Measurements from ENCODE around the gene PALLD. TPM values are rescaled to one million over a fixed set of nuclear protein-coding genes. Genes with fewer than 3 reads are reported as not detected.

The PALLD gene
- total RNA-seq, 2 donors from 2014 or later, result 705 to 752 TPM

- DNase-seq (ENCODE audit: low spot score) (no peak), ATAC-seq (ENCODE audit: insufficient number of reproducible peaks, low FRiP score, low read depth) (peak; percentile 48)
- Histone ChIP-seq H3K4me1 (ENCODE audit: control insufficient read depth in 1 of 2, low read depth in 2 of 2) (peaks cover 69 to 97% of the 10 kb centered on the region in 2 donors), H3K27me3 (replicated peaks; ENCODE audit: insufficient read depth) (no peaks in the 10 kb centered on the region), H3K9me3 (no peaks in the 10 kb centered on the region), H3K36me3 (peaks cover 9% of the 10 kb centered on the region), H3K27ac (peak overlapping the region; percentile 78 to 94), H3K4me3 (peak overlapping the region; percentile 6)
- TF ChIP-seq, protein P1, sequence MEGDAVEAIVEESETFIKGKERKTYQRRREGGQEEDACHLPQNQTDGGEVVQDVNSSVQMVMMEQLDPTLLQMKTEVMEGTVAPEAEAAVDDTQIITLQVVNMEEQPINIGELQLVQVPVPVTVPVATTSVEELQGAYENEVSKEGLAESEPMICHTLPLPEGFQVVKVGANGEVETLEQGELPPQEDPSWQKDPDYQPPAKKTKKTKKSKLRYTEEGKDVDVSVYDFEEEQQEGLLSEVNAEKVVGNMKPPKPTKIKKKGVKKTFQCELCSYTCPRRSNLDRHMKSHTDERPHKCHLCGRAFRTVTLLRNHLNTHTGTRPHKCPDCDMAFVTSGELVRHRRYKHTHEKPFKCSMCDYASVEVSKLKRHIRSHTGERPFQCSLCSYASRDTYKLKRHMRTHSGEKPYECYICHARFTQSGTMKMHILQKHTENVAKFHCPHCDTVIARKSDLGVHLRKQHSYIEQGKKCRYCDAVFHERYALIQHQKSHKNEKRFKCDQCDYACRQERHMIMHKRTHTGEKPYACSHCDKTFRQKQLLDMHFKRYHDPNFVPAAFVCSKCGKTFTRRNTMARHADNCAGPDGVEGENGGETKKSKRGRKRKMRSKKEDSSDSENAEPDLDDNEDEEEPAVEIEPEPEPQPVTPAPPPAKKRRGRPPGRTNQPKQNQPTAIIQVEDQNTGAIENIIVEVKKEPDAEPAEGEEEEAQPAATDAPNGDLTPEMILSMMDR (IDR thresholded peaks at IDR 0.05), result no peak
Observed at GRCh38 chr4:168857546-168858314, 360.9 kb downstream of the PALLD start.

DNA sequence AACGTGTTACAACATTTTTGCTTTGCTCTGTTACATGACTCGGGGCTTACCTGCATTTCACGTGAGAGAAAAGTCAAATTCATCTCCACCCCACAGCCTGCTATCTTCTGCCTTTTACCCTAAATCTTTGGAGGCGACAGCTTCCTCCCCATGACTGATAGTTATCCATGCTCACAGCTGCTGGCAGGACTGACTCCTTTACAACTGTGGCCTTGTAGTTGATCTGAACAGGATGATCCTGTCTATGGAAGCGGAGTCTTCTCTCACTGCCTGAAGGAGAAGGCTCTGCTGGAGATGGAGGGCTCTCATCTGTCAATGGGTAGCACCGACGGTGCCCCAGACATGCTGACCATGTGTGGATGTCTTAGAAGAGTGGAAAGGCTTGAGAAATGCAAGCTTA lies 362.2 kb downstream of the PALLD start:
- Histone ChIP-seq H3K4me1 (ENCODE audit: control insufficient read depth in 1 of 2, low read depth in 2 of 2) (peaks cover 67 to 97% of the 10 kb centered on the region in 2 donors), H3K27me3 (replicated peaks; ENCODE audit: insufficient read depth) (no peaks in the 10 kb centered on the region), H3K9me3 (no peaks in the 10 kb centered on the region), H3K27ac (peak overlapping the region; percentile 78 to 94), H3K4me3 (peak overlapping the region; percentile 27), H3K36me3 (peaks cover 6% of the 10 kb centered on the region)
- ATAC-seq (ENCODE audit: insufficient number of reproducible peaks, low FRiP score, low read depth) (no peak), DNase-seq (ENCODE audit: low spot score) (no peak)
- TF ChIP-seq, protein P1 (IDR thresholded peaks at IDR 0.05), result no peak

DNA sequence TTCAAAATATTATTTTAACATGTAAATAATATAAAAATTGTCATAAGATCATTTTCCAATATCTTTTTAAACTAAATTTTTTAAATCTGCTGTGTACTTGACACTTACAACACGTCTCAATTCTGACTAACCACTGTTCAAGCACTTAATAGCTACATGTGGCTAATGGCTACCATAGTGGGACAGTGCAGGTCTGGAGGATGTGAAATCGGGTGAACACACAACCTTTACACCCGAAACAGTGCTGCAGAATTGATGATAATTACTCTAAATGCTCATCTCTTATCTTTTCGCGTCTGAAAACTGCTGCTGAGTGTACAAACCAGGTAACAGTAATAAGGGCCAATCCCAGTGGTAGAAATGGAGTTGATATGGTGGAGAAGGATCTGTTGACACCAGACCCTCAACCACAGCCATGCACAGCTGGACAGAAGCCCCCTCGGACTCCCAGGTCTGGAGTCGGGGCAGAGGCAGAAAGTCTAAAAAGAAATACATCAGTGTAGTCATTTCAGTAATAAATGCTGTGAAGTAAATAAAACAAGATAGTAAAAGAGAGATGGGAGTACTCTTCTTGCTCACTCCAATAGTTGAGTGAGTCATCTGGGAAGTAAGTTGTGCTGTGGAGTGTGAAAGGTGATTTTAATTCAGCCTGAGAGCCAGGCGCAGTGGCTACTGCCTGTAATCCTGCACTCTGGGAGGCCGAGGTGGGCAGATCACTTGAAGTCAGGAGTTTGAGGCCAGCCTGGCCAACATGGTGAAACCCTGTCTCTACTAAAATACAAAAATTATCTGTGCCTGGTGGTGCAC lies 363.2 kb downstream of the PALLD start:
- TF ChIP-seq, protein P1 (IDR thresholded peaks at IDR 0.05), result no peak
- peaks cover 71 to 97% of the 10 kb centered on the region in 2 donors for H3K4me1 ChIP-seq (ENCODE audit: control insufficient read depth in 1 of 2, low read depth in 2 of 2)
- no peak for ATAC-seq (ENCODE audit: insufficient number of reproducible peaks, low FRiP score, low read depth)
- H3K36me3 ChIP-seq, result peaks cover 6% of the 10 kb centered on the region
- peak overlapping the region; percentile 9 for H3K4me3 ChIP-seq
- peak overlapping the region; percentile 74 to 94 for H3K27ac ChIP-seq
- no peaks in the 10 kb centered on the region for H3K27me3 ChIP-seq (replicated peaks; ENCODE audit: insufficient read depth)
- H3K9me3 ChIP-seq, result no peaks in the 10 kb centered on the region
- no peak for DNase-seq (ENCODE audit: low spot score)

GRCh38 chr4:168860827-168861226 lies 364.0 kb downstream of the PALLD start:
- Histone ChIP-seq H3K4me1 (ENCODE audit: control insufficient read depth in 1 of 2, low read depth in 2 of 2) (peaks cover 68 to 97% of the 10 kb centered on the region in 2 donors), H3K27me3 (replicated peaks; ENCODE audit: insufficient read depth) (no peaks in the 10 kb centered on the region), H3K27ac (peak overlapping the region; percentile 74 to 94), H3K36me3 (peaks cover 6% of the 10 kb centered on the region), H3K4me3 (peak overlapping the region; percentile 9), H3K9me3 (no peaks in the 10 kb centered on the region)
- ATAC-seq (ENCODE audit: insufficient number of reproducible peaks, low FRiP score, low read depth) (no peak), DNase-seq (ENCODE audit: low spot score) (no peak)
- TF ChIP-seq, protein P1 (IDR thresholded peaks at IDR 0.05), result no peak
